ENCODE results near the gene SLC38A5. TPM values are rescaled to one million over a fixed set of nuclear protein-coding genes. Genes with fewer than 3 reads are reported as not detected.

Gene SLC38A5
- total RNA-seq, 5 donors from 2014 or later (not counting 1 experiment from before 2014, with no cell fraction given): 18.0 to 37.0 (median 26.5) TPM

GRCh38 chrX:48468693-48469691 lies 1.1 kb downstream of the SLC38A5 start:
- H3K27ac Mint-ChIP-seq: peak overlapping the region; percentile 88 to 89
- H3K27me3 ChIP-seq (replicated peaks in 1 of 2; ENCODE audit: control insufficient read depth in 2 of 2, extremely low read depth in 1 of 2, insufficient read depth in 2 of 2, low read length in 1 of 2): no peaks in the 10 kb centered on the region
- no peaks in the 10 kb centered on the region for H3K9me3 ChIP-seq
- peaks cover 0 to 4% of the 10 kb centered on the region in 2 donors for H3K27me3 Mint-ChIP-seq
- no peaks in the 10 kb centered on the region for H3K9me3 Mint-ChIP-seq
- no peaks in the 10 kb centered on the region for H3K36me3 ChIP-seq (ENCODE audit: control insufficient read depth in 2 of 2, extremely low read depth in 1 of 2, insufficient read depth in 1 of 2, low read length in 1 of 2)
- no CpG with 5 or more reads among the region's 23 CpGs for WGBS (ENCODE audit: insufficient coverage)
- H3K4me3 Mint-ChIP-seq: peak overlapping the region; percentile 85 to 93 (median 88)
- peaks cover 0 to 24% of the 10 kb centered on the region in 2 experiments for H3K4me1 ChIP-seq (ENCODE audit: control insufficient read depth in 1 of 2, extremely low read depth in 1 of 2, insufficient read depth in 2 of 2, low read length in 2 of 2)
- ChIA-PET POLR2A (interaction anchor here (0.5 to 0.6 kb wide), 2 partner anchors 106 to 1603 kb away, joined by 5 to 7 read pairs; no protein-coding TSS in a partner anchor), CTCF (interaction anchor here (0.6 to 0.7 kb wide), 6 partner anchors 21 to 1548 kb away, joined by 3 to 7 read pairs (median 4); partner anchors contain the start of gene SLC35A2 (in 1 of the 2))
- peak overlapping the region; percentile 68 to 72 for H3K4me3 ChIP-seq (ENCODE audit: control insufficient read depth in 1 of 2, extremely low read depth in 1 of 2, low read length in 1 of 2)
- H3K36me3 Mint-ChIP-seq: peaks cover 13% of the 10 kb centered on the region
- H3K4me1 Mint-ChIP-seq: peaks cover 12 to 33% (median 28%) of the 10 kb centered on the region in 3 donors
- peak overlapping the region; percentile 19 for H3K27ac ChIP-seq (ENCODE audit: low read length)
- DNase-seq: peak in 21 of 35 experiments; percentile 12 to 57 (median 24)
- peak; percentile 55 to 71 (median 62) for ATAC-seq (replicated peaks in 1 of 4)

GRCh38 chrX:48468247-48468671 lies 1.8 kb downstream of the SLC38A5 start:
- no peaks in the 10 kb centered on the region for H3K9me3 Mint-ChIP-seq
- peak overlapping the region; percentile 85 to 93 (median 88) for H3K4me3 Mint-ChIP-seq
- Histone ChIP-seq H3K4me3 (ENCODE audit: control insufficient read depth in 1 of 2, extremely low read depth in 1 of 2, low read length in 1 of 2) (peak overlapping the region; percentile 68 to 72), H3K4me1 (ENCODE audit: control insufficient read depth in 1 of 2, extremely low read depth in 1 of 2, insufficient read depth in 2 of 2, low read length in 2 of 2) (peaks cover 0 to 24% of the 10 kb centered on the region in 2 experiments), H3K9me3 (no peaks in the 10 kb centered on the region), H3K27me3 (replicated peaks in 1 of 2; ENCODE audit: control insufficient read depth in 2 of 2, extremely low read depth in 1 of 2, insufficient read depth in 2 of 2, low read length in 1 of 2) (no peaks in the 10 kb centered on the region), H3K27ac (ENCODE audit: low read length) (no peak overlapping the region), H3K36me3 (ENCODE audit: control insufficient read depth in 2 of 2, extremely low read depth in 1 of 2, insufficient read depth in 1 of 2, low read length in 1 of 2) (no peaks in the 10 kb centered on the region)
- WGBS (ENCODE audit: insufficient coverage): 0% methylated on average over 1 of the region's 18 CpGs
- ATAC-seq (replicated peaks in 1 of 4) (peak; percentile 52 to 63 (median 56)), DNase-seq (peak in 8 of 35 experiments; percentile 12 to 32 (median 17))
- H3K27me3 Mint-ChIP-seq: peaks cover 0 to 4% of the 10 kb centered on the region in 2 donors
- peaks cover 13% of the 10 kb centered on the region for H3K36me3 Mint-ChIP-seq
- ChIA-PET POLR2A (interaction anchor here in 1 of 2 donors (0.6 kb wide), 1 partner anchor 107 kb away, joined by 5 read pairs; no protein-coding TSS in a partner anchor), CTCF (interaction anchor here (0.6 to 0.7 kb wide), 3 partner anchors 443 to 1548 kb away, joined by 4 to 7 read pairs (median 7); partner anchors contain the start of gene SLC35A2 (in 1 of the 2))
- H3K4me1 Mint-ChIP-seq: peaks cover 13 to 33% (median 28%) of the 10 kb centered on the region in 3 donors
- H3K27ac Mint-ChIP-seq: peak overlapping the region; percentile 4 to 23

GRCh38 chrX:48467281-48467761 lies 2.7 kb downstream of the SLC38A5 start:
- no peak for ATAC-seq (replicated peaks in 1 of 4)
- Histone ChIP-seq H3K4me1 (ENCODE audit: control insufficient read depth in 1 of 2, extremely low read depth in 1 of 2, insufficient read depth in 2 of 2, low read length in 2 of 2) (peaks cover 0 to 24% of the 10 kb centered on the region in 2 experiments), H3K9me3 (no peaks in the 10 kb centered on the region), H3K36me3 (ENCODE audit: control insufficient read depth in 2 of 2, extremely low read depth in 1 of 2, insufficient read depth in 1 of 2, low read length in 1 of 2) (no peaks in the 10 kb centered on the region), H3K27ac (ENCODE audit: low read length) (no peak overlapping the region), H3K4me3 (ENCODE audit: control insufficient read depth in 1 of 2, extremely low read depth in 1 of 2, low read length in 1 of 2) (no peak overlapping the region), H3K27me3 (replicated peaks in 1 of 2; ENCODE audit: control insufficient read depth in 2 of 2, extremely low read depth in 1 of 2, insufficient read depth in 2 of 2, low read length in 1 of 2) (no peaks in the 10 kb centered on the region)
- Mint-ChIP-seq H3K4me3 (peak overlapping the region in 2 of 3 donors; percentile 88 to 93), H3K36me3 (peaks cover 13% of the 10 kb centered on the region), H3K4me1 (peaks cover 13 to 36% (median 28%) of the 10 kb centered on the region in 3 donors), H3K27ac (peak overlapping the region in 1 of 2 donors; percentile 28), H3K9me3 (no peaks in the 10 kb centered on the region), H3K27me3 (peaks cover 0 to 7% of the 10 kb centered on the region in 2 donors)
- ChIA-PET CTCF (no interaction called here), POLR2A (no interaction called here)
- WGBS (ENCODE audit: insufficient coverage): 100% methylated on average over 1 of the region's 10 CpGs
- no peak for DNase-seq

GRCh38 chrX:48466696-48467095 lies 3.4 kb downstream of the SLC38A5 start:
- Mint-ChIP-seq H3K27me3 (peaks cover 0 to 7% of the 10 kb centered on the region in 2 donors), H3K9me3 (no peaks in the 10 kb centered on the region), H3K4me1 (peaks cover 13 to 36% (median 28%) of the 10 kb centered on the region in 3 donors), H3K27ac (no peak overlapping the region), H3K4me3 (peak overlapping the region in 2 of 3 donors; percentile 31 to 88), H3K36me3 (peaks cover 13% of the 10 kb centered on the region)
- DNase-seq: peak in 3 of 35 experiments; percentile 12 to 17 (median 14)
- Histone ChIP-seq H3K4me1 (ENCODE audit: control insufficient read depth in 1 of 2, extremely low read depth in 1 of 2, insufficient read depth in 2 of 2, low read length in 2 of 2) (peaks cover 0 to 24% of the 10 kb centered on the region in 2 experiments), H3K27me3 (replicated peaks in 1 of 2; ENCODE audit: control insufficient read depth in 2 of 2, extremely low read depth in 1 of 2, insufficient read depth in 2 of 2, low read length in 1 of 2) (no peaks in the 10 kb centered on the region), H3K4me3 (ENCODE audit: control insufficient read depth in 1 of 2, extremely low read depth in 1 of 2, low read length in 1 of 2) (no peak overlapping the region), H3K27ac (ENCODE audit: low read length) (no peak overlapping the region), H3K36me3 (ENCODE audit: control insufficient read depth in 2 of 2, extremely low read depth in 1 of 2, insufficient read depth in 1 of 2, low read length in 1 of 2) (no peaks in the 10 kb centered on the region), H3K9me3 (no peaks in the 10 kb centered on the region)
- ChIA-PET CTCF (no interaction called here), POLR2A (no interaction called here)
- 91% methylated on average over 3 of the region's 10 CpGs for WGBS (ENCODE audit: insufficient coverage)
- no peak for ATAC-seq (replicated peaks in 1 of 4)

- Mint-ChIP-seq H3K27ac (no peak overlapping the region), H3K27me3 (peaks cover 0 to 14% of the 10 kb centered on the region in 2 donors), H3K4me1 (peaks cover 13 to 36% (median 28%) of the 10 kb centered on the region in 3 donors), H3K4me3 (no peak overlapping the region), H3K36me3 (peaks cover 19% of the 10 kb centered on the region), H3K9me3 (no peaks in the 10 kb centered on the region)
- ATAC-seq (replicated peaks in 1 of 4): no peak
- POLR2A ChIA-PET: interaction anchor here in 1 of 2 donors (0.5 kb wide), 1 partner anchor 112 kb away, joined by 3 read pairs; no protein-coding TSS in a partner anchor
- no peak overlapping the region for H3K27ac ChIP-seq (ENCODE audit: low read length)
- H3K27me3 ChIP-seq (replicated peaks in 1 of 2; ENCODE audit: control insufficient read depth in 2 of 2, extremely low read depth in 1 of 2, insufficient read depth in 2 of 2, low read length in 1 of 2): no peaks in the 10 kb centered on the region
- no peaks in the 10 kb centered on the region for H3K9me3 ChIP-seq
- CTCF ChIA-PET: interaction anchor here in 1 of 2 donors (0.6 kb wide), 1 partner anchor 38 kb away, joined by 3 read pairs; no protein-coding TSS in a partner anchor
- DNase-seq: no peak
- H3K4me3 ChIP-seq (ENCODE audit: control insufficient read depth in 1 of 2, extremely low read depth in 1 of 2, low read length in 1 of 2): no peak overlapping the region
- peaks cover 0 to 24% of the 10 kb centered on the region in 2 experiments for H3K4me1 ChIP-seq (ENCODE audit: control insufficient read depth in 1 of 2, extremely low read depth in 1 of 2, insufficient read depth in 2 of 2, low read length in 2 of 2)
- 89% methylated on average over 7 of the region's 10 CpGs for WGBS (ENCODE audit: insufficient coverage)
- peaks cover 0 to 7% of the 10 kb centered on the region in 2 donors for H3K36me3 ChIP-seq (ENCODE audit: control insufficient read depth in 2 of 2, extremely low read depth in 1 of 2, insufficient read depth in 1 of 2, low read length in 1 of 2)
Measured at GRCh38 chrX:48465336-48465933, 4.6 kb downstream of the SLC38A5 start.
